ENCODE data around the gene MUC22.
"Not testable (repeated sequence)": the region's sequence is repeated elsewhere in the genome, so short reads cannot be mapped to it uniquely, and the experiment has no call there.

Gene MUC22

GRCh38 chr6:31041372-31041974, 31.2 kb downstream of the MUC22 start:
- DNase-seq = no peak

GRCh38 chr6:31042806-31043205, 32.5 kb downstream of the MUC22 start:
- DNase-seq = no peak

GRCh38 chr6:31048099-31048498, 37.8 kb downstream of the MUC22 start:
- no peak for DNase-seq

- DNase-seq = no peak
Observed at GRCh38 chr6:31049518-31049917, 39.2 kb downstream of the MUC22 start.

GRCh38 chr6:31053187-31053586, 42.9 kb downstream of the MUC22 start:
- not testable (repeated sequence) for DNase-seq

GRCh38 chr6:31053873-31054272, 43.6 kb downstream of the MUC22 start:
- no peak for DNase-seq

- DNase-seq = no peak
Observed at GRCh38 chr6:31055441-31055840, 45.2 kb downstream of the MUC22 start.

- DNase-seq = no peak
Observed at GRCh38 chr6:31057426-31058003, 47.2 kb downstream of the MUC22 start.

- DNase-seq = no peak
Observed at GRCh38 chr6:31058128-31058894, 48.0 kb downstream of the MUC22 start.

- no peak for DNase-seq
Observed at GRCh38 chr6:31060145-31060544, 49.9 kb downstream of the MUC22 start.

- DNase-seq = no peak
Observed at GRCh38 chr6:31063906-31064435, 53.7 kb downstream of the MUC22 start.

- DNase-seq = no peak
Observed at GRCh38 chr6:31065556-31065955, 55.3 kb downstream of the MUC22 start.

GRCh38 chr6:31067028-31067427, 56.8 kb downstream of the MUC22 start:
- DNase-seq = not testable (repeated sequence)

- not testable (repeated sequence) for DNase-seq
Observed at GRCh38 chr6:31067891-31068668, 57.8 kb downstream of the MUC22 start.

- DNase-seq = peak; percentile 45
Observed at GRCh38 chr6:31068669-31069340, 58.5 kb downstream of the MUC22 start.

- DNase-seq = no peak
Observed at GRCh38 chr6:31070711-31071197, 60.5 kb downstream of the MUC22 start.

GRCh38 chr6:31074401-31074800, 64.1 kb downstream of the MUC22 start:
- no peak for DNase-seq

- DNase-seq = no peak
Observed at GRCh38 chr6:31075528-31075927, 65.3 kb downstream of the MUC22 start.

- DNase-seq = no peak
Observed at GRCh38 chr6:31076611-31077010, 66.3 kb downstream of the MUC22 start.

- no peak for DNase-seq
Observed at GRCh38 chr6:31079656-31080261, 69.5 kb downstream of the MUC22 start.

GRCh38 chr6:31081872-31082271, 71.6 kb downstream of the MUC22 start:
- no peak for DNase-seq
